Spleen (tissue), 7 donors: ENCODE data around the gene TP63.

Source experiments
- CTCF ChIP-seq, 11 experiments: fragments of 200-600 bp in 7 of 11; fragments of 450-650 bp in 4 of 11; sonication (generic) in 4 of 11; IDR thresholded peaks in 8 of 11; conservative IDR thresholded peaks in 3 of 11; 1 replicate in 7 of 11; 2 replicates in 4 of 11; pipeline versions ENCODE4 v1.4.0 to v1.8.0; 2016 to 2021; ENCODE audit warnings: antibody characterized with exemption in 11 of 11, inconsistent platforms in 4 of 11, mild to moderate bottlenecking in 1 of 11
- POLR2A ChIP-seq, 3 donors: fragments of 450-650 bp; IDR thresholded peaks; one replicate each; pipeline ENCODE4 v1.5.1; 2017; ENCODE audit warnings: antibody characterized with exemption in 3 of 3, mild to moderate bottlenecking in 1 of 3
- POLR2AphosphoS5 ChIP-seq, 3 donors: sonication (generic); formaldehyde crosslinking; IDR thresholded peaks; one replicate each; pipeline ENCODE4 v1.5.1; 2017; ENCODE audit warnings: antibody characterized with exemption in 3 of 3
- donor health status: DM: no; HTN: no; CAD: no; lungs with moderate emphysema.
- donor health status: DM: no; HTN: no; CAD: no.
- donor health status: DM: no; HTN: no; CAD: no.

- no peak for TF ChIP-seq POLR2A (IDR thresholded peaks at IDR 0.05)
- no peak for TF ChIP-seq CTCF (IDR thresholded peaks at IDR 0.05 in 8 of 11, conservative IDR thresholded peaks at IDR 0.05 in 3 of 11)
- no peak for TF ChIP-seq POLR2AphosphoS5 (IDR thresholded peaks at IDR 0.05)
Observed at GRCh38 chr3:189776149-189776824, 145.1 kb downstream of the TP63 start.
